A549 (cell line): ENCODE measurements around the gene INKA1. TPM values are rescaled to one million over a fixed set of nuclear protein-coding genes. Genes with fewer than 3 reads are reported as not detected.

Source experiments
- ATAC-seq, 2 experiments: fragments of 200-7000 bp in 1 of 2; fragments of >200 bp in 1 of 2; cut with Nextera tagmentation in 1 of 2; cut with Tn5 transposase in 1 of 2; 3 replicates each; pipeline versions ENCODE4 v1.8.0 to v1.9.1; 2018 to 2020; ENCODE audit warnings: mild to moderate bottlenecking in 1 of 2, moderate library complexity in 1 of 2
- CTCF ChIA-PET: fragments of 300-600 bp; sonication (Branson Sonifier 250); formaldehyde crosslinking; extraction: SDS; loops from one replicate; lab custom pipeline; 2021; ENCODE audit warnings: antibody characterized with exemption, inconsistent platforms; lab: Yijun Ruan, JAX
- POLR2A ChIA-PET: fragments of 350-600 bp; formaldehyde crosslinking; extraction: SDS; loops from one replicate; lab custom pipeline; 2021; ENCODE audit warnings: antibody characterized with exemption, inconsistent platforms; lab: Yijun Ruan, JAX
- DNase-seq, 2 experiments: peaks; one replicate each; pipeline versions ENCODE4 v3.0.0 to v3.0.0-alpha.2; 2011 to 2016; ENCODE audit warnings: low read depth in 1 of 2, low spot score in 1 of 2
- FAIRE-seq: peaks from 2 replicates; lab custom pipeline; 2011; peaks lifted over from hg19 to GRCh38; lab: Jason Lieb, UNC
- H3K27ac ChIP-seq, 2 experiments: fragments of >200 bp; sonication (Bioruptor Twin); formaldehyde crosslinking; 3 replicates each; pipeline ENCODE4 v1.5.1; 2016 to 2017
- H3K4me1 ChIP-seq: fragments of >200 bp; sonication (Bioruptor Twin); formaldehyde crosslinking; 3 replicates; pipeline ENCODE4 v1.6.1; 2016
- H3K4me2 ChIP-seq: fragments of >200 bp; sonication (Bioruptor Twin); formaldehyde crosslinking; 3 replicates; pipeline ENCODE4 v1.6.1; 2016
- H3K4me3 ChIP-seq: fragments of >200 bp; sonication (Bioruptor Twin); formaldehyde crosslinking; 3 replicates; pipeline ENCODE4 v1.5.1; 2016
- H3K9me3 ChIP-seq: fragments of >200 bp; sonication (Bioruptor Twin); formaldehyde crosslinking; 3 replicates; pipeline ENCODE4 v1.6.1; 2016
- ATOH8 ChIP-seq: fragments of 250-450 bp; sonication (Bioruptor Pico); IDR thresholded peaks from 2 replicates; pipeline ENCODE4 v1.5.0; 2020; ENCODE audit warnings: low read depth, mild to moderate bottlenecking, moderate library complexity
- BCL3 ChIP-seq: fragments of >200 bp; sonication (Bioruptor Twin); formaldehyde crosslinking; IDR thresholded peaks from 3 replicates; pipeline ENCODE4 v1.6.1; 2016
- CHD2 ChIP-seq: fragments of 150-350 bp; IDR thresholded peaks from 2 replicates; pipeline ENCODE4 v1.6.1; 2014; ENCODE audit warnings: low read length; ENCODE audit not compliant: partially characterized antibody
- EHMT2 ChIP-seq: fragments of 200-600 bp; sonication (generic); IDR thresholded peaks from 2 replicates; pipeline ENCODE4 v1.6.1; 2016; ENCODE audit warnings: antibody characterized with exemption, low read depth, mild to moderate bottlenecking, moderate library complexity
- EP300 ChIP-seq, 2 experiments: fragments of >200 bp; sonication (Bioruptor Twin); formaldehyde crosslinking; IDR thresholded peaks; 2 replicates in 1 of 2; 3 replicates in 1 of 2; pipeline ENCODE4 v1.6.1; 2016 to 2017
- FOSB ChIP-seq: fragments of 250-450 bp; sonication (Bioruptor Pico); IDR thresholded peaks from 2 replicates; pipeline ENCODE4 v1.5.0; 2020; ENCODE audit warnings: mild to moderate bottlenecking, moderate library complexity
- FOSL2 ChIP-seq, 2 experiments: fragments of 450-650 bp in 1 of 2; fragments of >200 bp in 1 of 2; sonication (Bioruptor Twin) in 1 of 2; formaldehyde crosslinking; IDR thresholded peaks; 2 replicates each; pipeline versions ENCODE4 v1.5.0 to v1.6.1; 2016 to 2020; ENCODE audit warnings: mild to moderate bottlenecking in 1 of 2, moderate library complexity in 1 of 2
- FOXS1 ChIP-seq: fragments of 250-450 bp; sonication (Bioruptor Pico); IDR thresholded peaks from 2 replicates; pipeline ENCODE4 v1.5.0; 2020; ENCODE audit warnings: mild to moderate bottlenecking, moderate library complexity
- HEYL ChIP-seq: fragments of 250-450 bp; sonication (Bioruptor Pico); IDR thresholded peaks from 2 replicates; pipeline ENCODE4 v1.8.0; 2021; ENCODE audit warnings: mild to moderate bottlenecking, moderate library complexity
- HOXB5 ChIP-seq: fragments of 250-450 bp; sonication (Bioruptor Pico); IDR thresholded peaks from 2 replicates; pipeline ENCODE4 v1.5.0; 2020; ENCODE audit warnings: mild to moderate bottlenecking, moderate library complexity
- JUN ChIP-seq, 2 experiments: fragments of >200 bp; sonication (Bioruptor Twin); formaldehyde crosslinking; IDR thresholded peaks; 2 replicates in 1 of 2; 3 replicates in 1 of 2; pipeline ENCODE4 v1.6.1; 2016 to 2017
- KDM1A ChIP-seq: fragments of 200-600 bp; sonication (generic); IDR thresholded peaks from 2 replicates; pipeline ENCODE4 v1.6.1; 2016; ENCODE audit warnings: low read depth, mild to moderate bottlenecking
- KDM5A ChIP-seq: fragments of 200-600 bp; sonication (generic); IDR thresholded peaks from 2 replicates; pipeline ENCODE4 v1.6.1; 2016; ENCODE audit warnings: antibody characterized with exemption, mild to moderate bottlenecking
- MAFK ChIP-seq: fragments of 450-650 bp; IDR thresholded peaks from 2 replicates; pipeline ENCODE4 v1.6.1; 2014; ENCODE audit not compliant: partially characterized antibody
- MAX ChIP-seq: IDR thresholded peaks from 2 replicates; pipeline ENCODE4 v1.6.1; 2012
- MYC ChIP-seq: IDR thresholded peaks from 2 replicates; pipeline ENCODE4 v1.6.1; 2012; ENCODE audit warnings: mild to moderate bottlenecking, inconsistent platforms, low read length, improper control_type of control experiment, borderline replicate concordance
- NR3C1 ChIP-seq: fragments of >200 bp; sonication (Bioruptor Twin); formaldehyde crosslinking; IDR thresholded peaks from 3 replicates; pipeline ENCODE4 v1.6.1; 2017
- PBX3 ChIP-seq: IDR thresholded peaks from 2 replicates; pipeline ENCODE4 v1.6.1; 2012
- RAD21 ChIP-seq, 2 experiments: fragments of >200 bp in 1 of 2; sonication (Bioruptor Twin) in 1 of 2; formaldehyde crosslinking in 1 of 2; IDR thresholded peaks in 1 of 2; conservative IDR thresholded peaks in 1 of 2; 2 replicates in 1 of 2; 3 replicates in 1 of 2; pipeline ENCODE4 v1.6.1; 2012 to 2018; ENCODE audit warnings: inconsistent platforms in 1 of 2
- RARB ChIP-seq: fragments of 250-450 bp; sonication (Bioruptor Pico); IDR thresholded peaks from 2 replicates; pipeline ENCODE4 v1.8.0; 2021; ENCODE audit warnings: mild to moderate bottlenecking, moderate library complexity
- RFX5 ChIP-seq: fragments of 450-650 bp; IDR thresholded peaks from 2 replicates; pipeline ENCODE4 v1.7.1; 2014; ENCODE audit warnings: antibody characterized with exemption, mild to moderate bottlenecking, moderate library complexity
- SREBF2 ChIP-seq: fragments of 450-650 bp; IDR thresholded peaks from 2 replicates; pipeline ENCODE4 v1.6.1; 2014; ENCODE audit warnings: mild to moderate bottlenecking, moderate library complexity
- ZC3H11A ChIP-seq: fragments of 450-650 bp; IDR thresholded peaks from 2 replicates; pipeline ENCODE4 v1.6.1; 2014; ENCODE audit warnings: antibody characterized with exemption, mild to moderate bottlenecking
- ZNF302 ChIP-seq: fragments of 250-450 bp; sonication (Bioruptor Pico); IDR thresholded peaks from 2 replicates; pipeline ENCODE4 v1.9.0; 2021; ENCODE audit warnings: inconsistent platforms, mild to moderate bottlenecking, moderate library complexity
- ZSCAN20 ChIP-seq: fragments of 250-450 bp; sonication (Bioruptor Pico); IDR thresholded peaks from 2 replicates; pipeline ENCODE4 v1.8.0; 2022; ENCODE audit warnings: mild to moderate bottlenecking, moderate library complexity
- WGBS: methylation state at CpG from one replicate; pipeline ENCODE4 v1.1.6; 2017; ENCODE audit errors: missing lambda C conversion rate; 5-methylcytosine and 5-hydroxymethylcytosine counted together
- polyA plus RNA-seq, 4 experiments: library from polyadenylated mRNA; depleted of rRNA in 3 of 4; stranded (reverse); fragments of >200 nt; fragmentation: RNase III in 1 of 4; extraction: RNeasy Plus Mini Kit Qiagen cat#74134 plus additional on column Dnase treatment in 1 of 4; gene quantifications; 2 replicates in 3 of 4; 3 replicates in 1 of 4; pipeline ENCODE4 v1.2.3, GENCODE V29; 2011 to 2017

Gene INKA1
- polyA plus RNA-seq, 2 of the 4 experiments (the other 2 are of a cell fraction), result 0.39 to 0.74 TPM

GRCh38 chr3:49790626-49791411, 12.2 kb upstream of the INKA1 start:
- no peak overlapping the region for H3K4me2 ChIP-seq
- TF ChIP-seq CHD2 (no peak), MAFK (no peak), KDM1A (no peak), KDM5A (no peak), RARB (CRISPR knock-in tag) (no peak), ZSCAN20 (CRISPR knock-in tag) (no peak)
- peaks cover 5% of the 10 kb centered on the region for H3K4me1 ChIP-seq
- WGBS, result 58% methylated on average over 9 of the region's 9 CpGs
- ATAC-seq (no peak), FAIRE-seq (no peak), DNase-seq (no peak)
- no peak overlapping the region for H3K27ac ChIP-seq
- H3K4me3 ChIP-seq, result no peak overlapping the region
- POLR2A ChIA-PET, result no interaction called here
- no peaks in the 10 kb centered on the region for H3K9me3 ChIP-seq
- CTCF ChIA-PET, result interaction anchor here (1.2 to 1.5 kb wide), 2 partner anchors 12 to 48 kb away, joined by 3 to 6 read pairs; partner anchors contain the start of gene INKA1

GRCh38 chr3:49791571-49791970, 11.5 kb upstream of the INKA1 start:
- POLR2A ChIA-PET, result no interaction called here
- CTCF ChIA-PET, result interaction anchor here (1.2 to 1.5 kb wide), 2 partner anchors 11 to 47 kb away, joined by 3 to 6 read pairs; partner anchors contain the start of gene INKA1

GRCh38 chr3:49792371-49793150, 10.5 kb upstream of the INKA1 start:
- FAIRE-seq (no peak), ATAC-seq (no peak), DNase-seq (no peak)
- Histone ChIP-seq H3K4me2 (no peak overlapping the region), H3K9me3 (no peaks in the 10 kb centered on the region), H3K4me1 (no peaks in the 10 kb centered on the region), H3K27ac (no peak overlapping the region)
- POLR2A ChIA-PET, result no interaction called here
- CTCF ChIA-PET, result interaction anchor here (0.8 to 1.5 kb wide), 2 partner anchors 10 to 46 kb away, joined by 4 to 6 read pairs; partner anchors contain the start of gene INKA1
- TF ChIP-seq MAX, result no peak
- TF ChIP-seq SREBF2, result no peak
- no peak for TF ChIP-seq NR3C1
- no peak for TF ChIP-seq CHD2
- TF ChIP-seq FOXS1, result no peak
- no peak for TF ChIP-seq PBX3
- TF ChIP-seq ATOH8 (CRISPR knock-in tag), result no peak
- no peak for TF ChIP-seq FOSB (CRISPR knock-in tag)
- TF ChIP-seq JUN (IDR thresholded peaks at IDR 0.05), result no peak
- no peak for TF ChIP-seq BCL3
- no peak for TF ChIP-seq ZSCAN20 (CRISPR knock-in tag)
- TF ChIP-seq RFX5, result no peak
- TF ChIP-seq ZNF302 (CRISPR knock-in tag), result no peak
- TF ChIP-seq ZC3H11A, result no peak
- TF ChIP-seq EP300 (IDR thresholded peaks at IDR 0.05), result no peak
- TF ChIP-seq MYC, result no peak
- no peak for TF ChIP-seq EHMT2
- TF ChIP-seq, all 56 proteins: peak for 0
- H3K4me3 ChIP-seq, result no peak overlapping the region
- 69% methylated on average over 8 of the region's 10 CpGs for WGBS

More at GRCh38 chr3:49791571-49791970, 11.5 kb upstream of the INKA1 start:
- FAIRE-seq, result no peak
- DNase-seq, result no peak
- Histone ChIP-seq H3K4me3 (no peak overlapping the region), H3K9me3 (no peaks in the 10 kb centered on the region), H3K27ac (no peak overlapping the region), H3K4me2 (no peak overlapping the region), H3K4me1 (peaks cover 5% of the 10 kb centered on the region)
- 70% methylated on average over 2 of the region's 4 CpGs for WGBS
- TF ChIP-seq HOXB5 (no peak), RARB (CRISPR knock-in tag) (no peak), MAX (no peak), FOSL2 (IDR thresholded peaks at IDR 0.05) (no peak), FOSL2 (CRISPR knock-in tag; IDR thresholded peaks at IDR 0.05) (no peak), RAD21 (conservative IDR thresholded peaks at IDR 0.05 in 1 of 2, IDR thresholded peaks at IDR 0.05 in 1 of 2) (no peak), RFX5 (no peak), KDM1A (no peak), HEYL (no peak)
- no peak for ATAC-seq
